MM.1S (cell line): ENCODE results near the gene SETD5.

ENCODE experiments used
- EZH2 ChIP-seq: fragments of 300-600 bp; sonication (generic); optimal IDR thresholded peaks from 2 replicates; pipeline ENCODE3; 2017; ENCODE audit warnings: low read depth, mild to moderate bottlenecking, antibody characterized with exemption, low read length, mixed read lengths
- TF ChIP-seq, protein P1 (sequence below): fragments of 300-600 bp; sonication (generic); IDR thresholded peaks from 2 replicates; pipeline ENCODE4 v1.5.1; 2016; ENCODE audit warnings: antibody characterized with exemption, low read length, mixed read lengths

DNA sequence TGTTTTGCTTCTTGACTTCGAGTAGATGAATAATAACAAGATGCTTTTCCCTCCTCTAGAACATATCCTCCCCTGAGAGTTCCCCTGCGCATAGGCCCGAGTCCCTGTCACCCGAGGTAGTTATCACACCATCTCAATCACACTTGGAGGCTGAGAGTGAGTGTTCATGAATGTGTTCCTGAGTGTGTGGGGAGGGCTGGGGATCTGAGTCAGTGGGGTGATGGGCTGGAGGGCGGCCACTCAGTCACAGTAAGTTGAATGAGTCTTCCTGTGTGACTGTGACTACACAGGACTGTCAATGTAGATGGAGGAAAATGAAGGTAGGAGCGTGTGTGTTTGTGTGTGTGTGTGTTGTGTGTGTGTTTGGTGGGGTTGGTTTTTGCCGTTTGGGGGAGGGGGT lies 71.0 kb downstream of the SETD5 start:
- TF ChIP-seq, protein P1, sequence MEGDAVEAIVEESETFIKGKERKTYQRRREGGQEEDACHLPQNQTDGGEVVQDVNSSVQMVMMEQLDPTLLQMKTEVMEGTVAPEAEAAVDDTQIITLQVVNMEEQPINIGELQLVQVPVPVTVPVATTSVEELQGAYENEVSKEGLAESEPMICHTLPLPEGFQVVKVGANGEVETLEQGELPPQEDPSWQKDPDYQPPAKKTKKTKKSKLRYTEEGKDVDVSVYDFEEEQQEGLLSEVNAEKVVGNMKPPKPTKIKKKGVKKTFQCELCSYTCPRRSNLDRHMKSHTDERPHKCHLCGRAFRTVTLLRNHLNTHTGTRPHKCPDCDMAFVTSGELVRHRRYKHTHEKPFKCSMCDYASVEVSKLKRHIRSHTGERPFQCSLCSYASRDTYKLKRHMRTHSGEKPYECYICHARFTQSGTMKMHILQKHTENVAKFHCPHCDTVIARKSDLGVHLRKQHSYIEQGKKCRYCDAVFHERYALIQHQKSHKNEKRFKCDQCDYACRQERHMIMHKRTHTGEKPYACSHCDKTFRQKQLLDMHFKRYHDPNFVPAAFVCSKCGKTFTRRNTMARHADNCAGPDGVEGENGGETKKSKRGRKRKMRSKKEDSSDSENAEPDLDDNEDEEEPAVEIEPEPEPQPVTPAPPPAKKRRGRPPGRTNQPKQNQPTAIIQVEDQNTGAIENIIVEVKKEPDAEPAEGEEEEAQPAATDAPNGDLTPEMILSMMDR: no peak
- TF ChIP-seq EZH2: no peak
